Glutamatergic neuron (in vitro differentiated cells): ENCODE results near the gene DNAJC27. TPM values are rescaled to one million over a fixed set of nuclear protein-coding genes. Genes with fewer than 3 reads are reported as not detected.

Source experiments
- DNase-seq: peaks from one replicate; pipeline ENCODE4 v3.0.0; 2022
- H3K27ac Mint-ChIP-seq: one replicate; pipeline ENCODE4 v1.8.0; 2020; ENCODE audit warnings: mild to moderate bottlenecking, mixed read lengths, inconsistent platforms; ENCODE audit not compliant: unreplicated experiment
- H3K27me3 Mint-ChIP-seq: one replicate; pipeline ENCODE4 v1.8.0; 2020; ENCODE audit warnings: mild to moderate bottlenecking, moderate library complexity, mixed read lengths, inconsistent platforms; ENCODE audit not compliant: unreplicated experiment
- H3K36me3 Mint-ChIP-seq: one replicate; pipeline ENCODE4 v1.8.0; 2020; ENCODE audit warnings: mild to moderate bottlenecking, mixed read lengths, inconsistent platforms; ENCODE audit not compliant: unreplicated experiment
- H3K4me1 Mint-ChIP-seq: one replicate; pipeline ENCODE4 v1.8.0; 2020; ENCODE audit warnings: mild to moderate bottlenecking, low read depth, mixed read lengths, inconsistent platforms; ENCODE audit not compliant: unreplicated experiment
- H3K4me3 Mint-ChIP-seq: one replicate; pipeline ENCODE4 v1.8.0; 2020; ENCODE audit warnings: mild to moderate bottlenecking, mixed read lengths, inconsistent platforms; ENCODE audit not compliant: unreplicated experiment
- H3K9me3 Mint-ChIP-seq: one replicate; pipeline ENCODE4 v1.8.0; 2020; ENCODE audit warnings: mild to moderate bottlenecking, moderate library complexity, mixed read lengths, inconsistent platforms; ENCODE audit not compliant: unreplicated experiment
- CTCF ChIP-seq: fragments of 200-600 bp; sonication (generic); IDR thresholded peaks from one replicate; pipeline ENCODE4 v1.5.0; 2021; ENCODE audit not compliant: partially characterized antibody, unreplicated experiment
- total RNA-seq: library from RNA; stranded (reverse); fragmentation: NEBNext Ultra II Directional; extraction: Animal tissue kit (Norgen Biotek cat#: 25700); gene quantifications from one replicate; pipeline ENCODE4 v1.2.1, GENCODE V29; 2021; ENCODE audit not compliant: unreplicated experiment

DNAJC27 gene
- total RNA-seq, 1 donor from 2014 or later, result 17.9 TPM

- no peak for DNase-seq
- H3K9me3 Mint-ChIP-seq, result peaks cover 4% of the 10 kb centered on the region
- H3K4me1 Mint-ChIP-seq, result no peaks in the 10 kb centered on the region
- H3K27ac Mint-ChIP-seq, result no peak overlapping the region
- H3K36me3 Mint-ChIP-seq, result peaks cover 6% of the 10 kb centered on the region
- no peak overlapping the region for H3K4me3 Mint-ChIP-seq
- H3K27me3 Mint-ChIP-seq, result no peaks in the 10 kb centered on the region
- no peak for TF ChIP-seq CTCF
Measured at GRCh38 chr2:24908461-24908901, 63.3 kb downstream of the DNAJC27 start.

GRCh38 chr2:24907116-24907515 is 64.6 kb downstream of the DNAJC27 start:
- Mint-ChIP-seq H3K27ac (no peak overlapping the region), H3K4me3 (no peak overlapping the region), H3K36me3 (peaks cover 6% of the 10 kb centered on the region), H3K27me3 (no peaks in the 10 kb centered on the region), H3K4me1 (peaks cover 3% of the 10 kb centered on the region), H3K9me3 (peaks cover 3% of the 10 kb centered on the region)
- no peak for DNase-seq
- TF ChIP-seq CTCF, result no peak

GRCh38 chr2:24906466-24906865 is 65.3 kb downstream of the DNAJC27 start:
- Mint-ChIP-seq H3K9me3 (no peaks in the 10 kb centered on the region), H3K27me3 (no peaks in the 10 kb centered on the region), H3K36me3 (peaks cover 6% of the 10 kb centered on the region), H3K27ac (no peak overlapping the region), H3K4me1 (peaks cover 3% of the 10 kb centered on the region), H3K4me3 (no peak overlapping the region)
- no peak for TF ChIP-seq CTCF
- no peak for DNase-seq

GRCh38 chr2:24903161-24904103 is 68.3 kb downstream of the DNAJC27 start:
- peaks cover 10% of the 10 kb centered on the region for H3K36me3 Mint-ChIP-seq
- no peaks in the 10 kb centered on the region for H3K9me3 Mint-ChIP-seq
- peaks cover 1% of the 10 kb centered on the region for H3K27me3 Mint-ChIP-seq
- H3K27ac Mint-ChIP-seq, result no peak overlapping the region
- DNase-seq, result no peak
- peak overlapping the region; percentile 16 for H3K4me3 Mint-ChIP-seq
- TF ChIP-seq CTCF, result no peak
- peaks cover 5% of the 10 kb centered on the region for H3K4me1 Mint-ChIP-seq

- no peak for DNase-seq
- H3K9me3 Mint-ChIP-seq, result peaks cover 11% of the 10 kb centered on the region
- peaks cover 5% of the 10 kb centered on the region for H3K4me1 Mint-ChIP-seq
- peaks cover 6% of the 10 kb centered on the region for H3K27me3 Mint-ChIP-seq
- H3K27ac Mint-ChIP-seq, result no peak overlapping the region
- H3K4me3 Mint-ChIP-seq, result no peak overlapping the region
- H3K36me3 Mint-ChIP-seq, result peaks cover 43% of the 10 kb centered on the region
- TF ChIP-seq CTCF, result no peak
Measured at GRCh38 chr2:24899361-24899910, 72.3 kb downstream of the DNAJC27 start.
